SK-N-SH (cell line): ENCODE data around the gene CHRM4. TPM values are rescaled to one million over a fixed set of nuclear protein-coding genes. Genes with fewer than 3 reads are reported as not detected.

Experiments
- CTCF ChIA-PET: fragments of 300-600, 350-600 bp; formaldehyde crosslinking; extraction: SDS; loops from one replicate; lab custom pipeline; 2021; lab: Yijun Ruan, JAX
- POLR2A ChIA-PET: fragments of 350-600 bp; sonication (Branson Sonifier 250); formaldehyde crosslinking; extraction: SDS; loops from one replicate; lab custom pipeline; 2020; ENCODE audit warnings: antibody characterized with exemption, inconsistent platforms; lab: Yijun Ruan, JAX
- DNase-seq: peaks from one replicate; pipeline ENCODE4 v3.0.0; 2012
- H2AFZ ChIP-seq: fragments of 200-600 bp; sonication (generic); 2 replicates; pipeline ENCODE4 v1.8.1; 2016; ENCODE audit warnings: antibody characterized with exemption, mild to moderate bottlenecking, low read depth
- H3F3A ChIP-seq: fragments of 200-600 bp; sonication (generic); replicated peaks from 2 replicates; pipeline ENCODE3; 2016; ENCODE audit warnings: antibody characterized with exemption, mild to moderate bottlenecking; ENCODE audit not compliant: insufficient read depth
- H3K27ac ChIP-seq, 2 experiments: fragments of 200-500 bp in 1 of 2; fragments of 200-600 bp in 1 of 2; sonication (Bioruptor generic) in 1 of 2; sonication (generic), shearing (Covaris generic) in 1 of 2; 2 replicates each; pipeline versions ENCODE4 v1.5.1 to v1.6.1; 2014 to 2016; ENCODE audit warnings: low read depth in 2 of 2, inconsistent platforms in 1 of 2, low read length in 1 of 2, mild to moderate bottlenecking in 1 of 2, mixed read lengths in 1 of 2
- H3K27me3 ChIP-seq: fragments of 200-600 bp; sonication (generic), shearing (Covaris generic); 2 replicates; pipeline ENCODE4 v1.6.1; 2016; ENCODE audit warnings: mixed run types; ENCODE audit not compliant: insufficient read depth
- H3K36me3 ChIP-seq, 2 experiments: fragments of 200-500 bp in 1 of 2; fragments of 200-600 bp in 1 of 2; sonication (Bioruptor generic) in 1 of 2; sonication (generic) in 1 of 2; replicated peaks in 1 of 2; 2 replicates each; pipeline versions ENCODE3 to v1.5.1; 2014 to 2016; ENCODE audit warnings: low read length in 1 of 2, mild to moderate bottlenecking in 1 of 2; ENCODE audit not compliant: insufficient read depth in 2 of 2, control insufficient read depth in 1 of 2
- H3K4me1 ChIP-seq, 2 experiments: fragments of 200-500 bp in 1 of 2; fragments of 200-600 bp in 1 of 2; sonication (Bioruptor generic) in 1 of 2; sonication (generic), shearing (Covaris generic) in 1 of 2; 2 replicates each; pipeline versions ENCODE4 v1.5.1 to v1.6.1; 2014 to 2016; ENCODE audit warnings: low read depth in 1 of 2, low read length in 1 of 2, mixed run types in 1 of 2; ENCODE audit not compliant: insufficient read depth in 2 of 2, control insufficient read depth in 1 of 2
- H3K4me2 ChIP-seq: fragments of 200-600 bp; sonication (generic), shearing (Covaris generic); 2 replicates; pipeline ENCODE4 v1.6.1; 2017; ENCODE audit warnings: mixed run types
- H3K4me3 ChIP-seq, 2 experiments: fragments of 200-500 bp in 1 of 2; fragments of 200-600 bp in 1 of 2; sonication (Bioruptor generic) in 1 of 2; sonication (generic), shearing (Covaris generic) in 1 of 2; 2 replicates each; pipeline versions ENCODE4 v1.5.1 to v1.8.1; 2014 to 2016; ENCODE audit warnings: low read depth in 2 of 2, inconsistent platforms in 1 of 2, low read length in 1 of 2, mild to moderate bottlenecking in 1 of 2, mixed read lengths in 1 of 2, moderate library complexity in 1 of 2
- H3K79me2 ChIP-seq: fragments of 200-600 bp; sonication (generic); 2 replicates; pipeline ENCODE4 v1.8.1; 2017; ENCODE audit warnings: mild to moderate bottlenecking; ENCODE audit not compliant: insufficient read depth
- H3K9ac ChIP-seq: fragments of 200-600 bp; sonication (generic); 2 replicates; pipeline ENCODE4 v1.6.1; 2017; ENCODE audit warnings: mixed run types
- H3K9me2 ChIP-seq: fragments of 200-600 bp; sonication (generic); 2 replicates; pipeline ENCODE4 v1.6.1; 2017; ENCODE audit warnings: mixed run types
- H3K9me3 ChIP-seq: fragments of 200-600 bp; sonication (generic); 2 replicates; pipeline ENCODE4 v1.6.1; 2017; ENCODE audit warnings: mixed run types, mild to moderate bottlenecking, moderate library complexity
- H4K20me1 ChIP-seq: fragments of 200-600 bp; sonication (generic); 2 replicates; pipeline ENCODE4 v1.6.1; 2017; ENCODE audit warnings: mild to moderate bottlenecking, mixed run types; ENCODE audit not compliant: insufficient read depth
- FOXM1 ChIP-seq: IDR thresholded peaks from 2 replicates; pipeline ENCODE4 v1.4.0; 2012; ENCODE audit warnings: low read depth, mild to moderate bottlenecking
- NFIC ChIP-seq: IDR thresholded peaks from 2 replicates; pipeline ENCODE4 v1.4.0; 2012; ENCODE audit warnings: borderline replicate concordance
- NRF1 ChIP-seq: IDR thresholded peaks from 2 replicates; pipeline ENCODE4 v1.6.1; 2012; ENCODE audit warnings: low read depth, mild to moderate bottlenecking, low read length
- RFX5 ChIP-seq: IDR thresholded peaks from 2 replicates; pipeline ENCODE4 v1.6.1; 2012; ENCODE audit warnings: mild to moderate bottlenecking, improper control_type of control experiment, low read length
- TAF1 ChIP-seq: IDR thresholded peaks from 2 replicates; pipeline ENCODE4 v1.6.1; 2012; ENCODE audit warnings: low read depth, mild to moderate bottlenecking, low read length, moderate library complexity, borderline replicate concordance
- WGBS: methylation state at CpG from one replicate; pipeline ENCODE4 v1.1.6; 2017; ENCODE audit warnings: low lambda C conversion rate; 5-methylcytosine and 5-hydroxymethylcytosine counted together
- polyA plus RNA-seq, 3 experiments: library from polyadenylated mRNA; depleted of rRNA; stranded (reverse); fragments of >200 nt; gene quantifications; 2 replicates each; pipeline ENCODE4 v1.2.3, GENCODE V29; 2012
- TF ChIP-seq, protein P1 (sequence below): fragments of 200-600 bp; sonication (generic); IDR thresholded peaks from 2 replicates; pipeline ENCODE4 v1.6.1; 2017; ENCODE audit warnings: antibody characterized with exemption, mild to moderate bottlenecking, moderate library complexity
- TF ChIP-seq, protein P2 (sequence below): fragments of 150-350 bp; IDR thresholded peaks from 2 replicates; pipeline ENCODE4 v1.6.1; 2017; ENCODE audit warnings: antibody characterized with exemption, low read length, low read depth, borderline replicate concordance
- TF ChIP-seq, protein P3 (sequence below): IDR thresholded peaks from 2 replicates; pipeline ENCODE4 v1.6.1; 2012; ENCODE audit warnings: mild to moderate bottlenecking, low read depth, low read length, moderate library complexity

Gene CHRM4
- polyA plus RNA-seq, 1 of the 3 experiments (the other 2 are of a cell fraction), result 0.26 TPM

DNA sequence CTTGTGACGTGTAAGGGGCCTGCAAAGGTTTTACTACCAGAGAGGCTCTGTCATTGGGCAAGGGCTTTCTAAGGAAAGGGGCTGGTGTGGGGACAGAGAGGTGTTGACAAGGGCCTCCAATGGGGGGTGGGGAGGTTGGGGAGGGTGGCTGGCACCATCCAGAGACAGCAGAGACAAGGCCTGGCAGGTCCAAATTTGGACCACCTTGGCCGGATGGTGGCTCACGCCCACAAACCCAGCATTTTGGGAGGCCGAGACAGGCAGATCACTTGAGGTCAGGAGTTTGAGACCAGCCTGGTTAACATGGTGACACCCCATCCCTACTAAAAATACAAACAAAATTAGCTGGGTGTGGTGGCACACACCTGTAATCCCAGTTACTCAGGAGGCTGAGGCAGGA lies 2.2 kb upstream of the CHRM4 start:
- ChIA-PET POLR2A (no interaction called here), CTCF (interaction anchor here (2.2 to 7.6 kb wide), 3 partner anchors 8 to 144 kb away, joined by 11 to 204 read pairs (median 96); no protein-coding TSS in a partner anchor)
- Histone ChIP-seq H3K9me2 (no peaks in the 10 kb centered on the region), H2AFZ (no peak overlapping the region), H3K36me3 (peaks cover 0 to 8% of the 10 kb centered on the region in 2 experiments), H4K20me1 (peaks cover 18% of the 10 kb centered on the region), H3K4me3 (no peak overlapping the region), H3K4me1 (peaks cover 0 to 27% of the 10 kb centered on the region in 2 experiments; a peak in 2 of 4 replicates), H3F3A (peaks cover 10% of the 10 kb centered on the region), H3K4me2 (no peak overlapping the region), H3K27me3 (peaks cover 15% of the 10 kb centered on the region), H3K9ac (no peak overlapping the region), H3K9me3 (no peaks in the 10 kb centered on the region), H3K79me2 (no peaks in the 10 kb centered on the region), H3K27ac (no peak overlapping the region)
- TF ChIP-seq, protein P1, sequence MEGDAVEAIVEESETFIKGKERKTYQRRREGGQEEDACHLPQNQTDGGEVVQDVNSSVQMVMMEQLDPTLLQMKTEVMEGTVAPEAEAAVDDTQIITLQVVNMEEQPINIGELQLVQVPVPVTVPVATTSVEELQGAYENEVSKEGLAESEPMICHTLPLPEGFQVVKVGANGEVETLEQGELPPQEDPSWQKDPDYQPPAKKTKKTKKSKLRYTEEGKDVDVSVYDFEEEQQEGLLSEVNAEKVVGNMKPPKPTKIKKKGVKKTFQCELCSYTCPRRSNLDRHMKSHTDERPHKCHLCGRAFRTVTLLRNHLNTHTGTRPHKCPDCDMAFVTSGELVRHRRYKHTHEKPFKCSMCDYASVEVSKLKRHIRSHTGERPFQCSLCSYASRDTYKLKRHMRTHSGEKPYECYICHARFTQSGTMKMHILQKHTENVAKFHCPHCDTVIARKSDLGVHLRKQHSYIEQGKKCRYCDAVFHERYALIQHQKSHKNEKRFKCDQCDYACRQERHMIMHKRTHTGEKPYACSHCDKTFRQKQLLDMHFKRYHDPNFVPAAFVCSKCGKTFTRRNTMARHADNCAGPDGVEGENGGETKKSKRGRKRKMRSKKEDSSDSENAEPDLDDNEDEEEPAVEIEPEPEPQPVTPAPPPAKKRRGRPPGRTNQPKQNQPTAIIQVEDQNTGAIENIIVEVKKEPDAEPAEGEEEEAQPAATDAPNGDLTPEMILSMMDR, result no peak
- 85% methylated on average over 4 of the region's 4 CpGs for WGBS
- DNase-seq, result no peak

DNA sequence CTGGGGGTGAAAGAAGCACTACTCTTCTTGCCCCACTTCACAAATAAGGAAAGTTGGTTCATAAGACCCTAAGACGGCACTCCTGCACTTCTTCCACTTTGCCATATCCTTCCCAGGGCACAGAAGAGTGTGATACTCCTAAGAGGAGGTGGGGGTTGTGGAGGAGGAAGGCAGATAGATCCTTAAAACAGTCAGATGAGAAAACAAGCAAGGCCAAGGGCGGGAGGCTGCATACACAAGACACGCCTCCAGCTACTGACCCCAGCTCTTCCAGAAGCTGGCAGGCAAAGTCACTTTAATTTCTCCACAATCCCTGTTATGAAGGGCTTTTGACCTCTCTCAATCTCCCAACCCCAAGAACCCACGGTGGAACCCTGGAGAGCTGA lies 1.6 kb upstream of the CHRM4 start:
- DNase-seq, result no peak
- ChIA-PET CTCF (interaction anchor here (0.8 to 7.6 kb wide), 11 partner anchors 8 to 145 kb away, joined by 3 to 204 read pairs (median 11); partner anchors contain the start of gene DGKZ), POLR2A (interaction anchor here (1.6 kb wide), 1 partner anchor 12 kb away, joined by 7 read pairs; the partner anchor contains the start of gene MDK)
- no peak overlapping the region for H3K4me2 ChIP-seq
- H3K4me1 ChIP-seq, result peaks cover 0 to 27% of the 10 kb centered on the region in 2 experiments; a peak in 2 of 4 replicates
- H3K36me3 ChIP-seq, result peaks cover 0 to 8% of the 10 kb centered on the region in 2 experiments
- H3F3A ChIP-seq, result peaks cover 15% of the 10 kb centered on the region
- H3K9me2 ChIP-seq, result no peaks in the 10 kb centered on the region
- no peaks in the 10 kb centered on the region for H3K79me2 ChIP-seq
- H4K20me1 ChIP-seq, result peaks cover 18% of the 10 kb centered on the region
- 80% methylated on average over 4 of the region's 4 CpGs for WGBS
- no peak overlapping the region for H3K9ac ChIP-seq
- no peaks in the 10 kb centered on the region for H3K9me3 ChIP-seq
- peaks cover 15% of the 10 kb centered on the region for H3K27me3 ChIP-seq
- TF ChIP-seq, protein P2, sequence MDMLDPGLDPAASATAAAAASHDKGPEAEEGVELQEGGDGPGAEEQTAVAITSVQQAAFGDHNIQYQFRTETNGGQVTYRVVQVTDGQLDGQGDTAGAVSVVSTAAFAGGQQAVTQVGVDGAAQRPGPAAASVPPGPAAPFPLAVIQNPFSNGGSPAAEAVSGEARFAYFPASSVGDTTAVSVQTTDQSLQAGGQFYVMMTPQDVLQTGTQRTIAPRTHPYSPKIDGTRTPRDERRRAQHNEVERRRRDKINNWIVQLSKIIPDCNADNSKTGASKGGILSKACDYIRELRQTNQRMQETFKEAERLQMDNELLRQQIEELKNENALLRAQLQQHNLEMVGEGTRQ, result no peak
- TF ChIP-seq NRF1 (no peak), TAF1 (no peak), RFX5 (no peak), NFIC (no peak), FOXM1 (no peak)
- TF ChIP-seq, protein P3, sequence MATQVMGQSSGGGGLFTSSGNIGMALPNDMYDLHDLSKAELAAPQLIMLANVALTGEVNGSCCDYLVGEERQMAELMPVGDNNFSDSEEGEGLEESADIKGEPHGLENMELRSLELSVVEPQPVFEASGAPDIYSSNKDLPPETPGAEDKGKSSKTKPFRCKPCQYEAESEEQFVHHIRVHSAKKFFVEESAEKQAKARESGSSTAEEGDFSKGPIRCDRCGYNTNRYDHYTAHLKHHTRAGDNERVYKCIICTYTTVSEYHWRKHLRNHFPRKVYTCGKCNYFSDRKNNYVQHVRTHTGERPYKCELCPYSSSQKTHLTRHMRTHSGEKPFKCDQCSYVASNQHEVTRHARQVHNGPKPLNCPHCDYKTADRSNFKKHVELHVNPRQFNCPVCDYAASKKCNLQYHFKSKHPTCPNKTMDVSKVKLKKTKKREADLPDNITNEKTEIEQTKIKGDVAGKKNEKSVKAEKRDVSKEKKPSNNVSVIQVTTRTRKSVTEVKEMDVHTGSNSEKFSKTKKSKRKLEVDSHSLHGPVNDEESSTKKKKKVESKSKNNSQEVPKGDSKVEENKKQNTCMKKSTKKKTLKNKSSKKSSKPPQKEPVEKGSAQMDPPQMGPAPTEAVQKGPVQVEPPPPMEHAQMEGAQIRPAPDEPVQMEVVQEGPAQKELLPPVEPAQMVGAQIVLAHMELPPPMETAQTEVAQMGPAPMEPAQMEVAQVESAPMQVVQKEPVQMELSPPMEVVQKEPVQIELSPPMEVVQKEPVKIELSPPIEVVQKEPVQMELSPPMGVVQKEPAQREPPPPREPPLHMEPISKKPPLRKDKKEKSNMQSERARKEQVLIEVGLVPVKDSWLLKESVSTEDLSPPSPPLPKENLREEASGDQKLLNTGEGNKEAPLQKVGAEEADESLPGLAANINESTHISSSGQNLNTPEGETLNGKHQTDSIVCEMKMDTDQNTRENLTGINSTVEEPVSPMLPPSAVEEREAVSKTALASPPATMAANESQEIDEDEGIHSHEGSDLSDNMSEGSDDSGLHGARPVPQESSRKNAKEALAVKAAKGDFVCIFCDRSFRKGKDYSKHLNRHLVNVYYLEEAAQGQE, result no peak
- H3K27ac ChIP-seq, result no peak overlapping the region
- H3K4me3 ChIP-seq, result no peak overlapping the region
- no peak overlapping the region for H2AFZ ChIP-seq
